H9 (cell line): Measurements from ENCODE around the gene COL11A1. TPM values are rescaled to one million over a fixed set of nuclear protein-coding genes. Genes with fewer than 3 reads are reported as not detected.

ENCODE experiments used
- DNase-seq: peaks from one replicate; pipeline ENCODE4 v3.0.0-alpha.2; 2017
- H2AFZ ChIP-seq: one replicate; pipeline ENCODE4 v1.6.1; 2013; ENCODE audit warnings: mild to moderate bottlenecking, low read length, control low read depth, moderate library complexity
- H2AK5ac ChIP-seq: 2 replicates; pipeline ENCODE4 v1.6.1; 2013; ENCODE audit warnings: low read length, control low read depth, mixed read lengths; ENCODE audit not compliant: insufficient read length
- H2BK120ac ChIP-seq: one replicate; pipeline ENCODE4 v1.6.1; 2013; ENCODE audit warnings: low read depth, mild to moderate bottlenecking, low read length, control low read depth, inconsistent platforms; ENCODE audit not compliant: poor library complexity, severe bottlenecking
- H2BK12ac ChIP-seq: 2 replicates; pipeline ENCODE4 v1.6.1; 2013; ENCODE audit warnings: low read length, control low read depth, mixed read lengths, low read depth; ENCODE audit not compliant: insufficient read length
- H2BK15ac ChIP-seq: 2 replicates; pipeline ENCODE4 v1.6.1; 2013; ENCODE audit warnings: low read depth, low read length, control low read depth
- H2BK20ac ChIP-seq: one replicate; pipeline ENCODE4 v1.6.1; 2013; ENCODE audit warnings: low read depth, mild to moderate bottlenecking, low read length, control low read depth, inconsistent platforms; ENCODE audit not compliant: poor library complexity, severe bottlenecking
- H2BK5ac ChIP-seq: 2 replicates; pipeline ENCODE4 v1.6.1; 2013; ENCODE audit warnings: low read length, control low read depth, mixed read lengths; ENCODE audit not compliant: insufficient read length
- H3K14ac ChIP-seq: 2 replicates; pipeline ENCODE4 v1.6.1; 2013; ENCODE audit warnings: low read length, control low read depth; ENCODE audit not compliant: insufficient read depth
- H3K18ac ChIP-seq: 2 replicates; pipeline ENCODE4 v1.6.1; 2013; ENCODE audit warnings: low read depth, mild to moderate bottlenecking, mixed read lengths, low read length, control low read depth; ENCODE audit not compliant: insufficient read length
- H3K23ac ChIP-seq: 2 replicates; pipeline ENCODE4 v1.6.1; 2013; ENCODE audit warnings: low read length, control low read depth, mixed read lengths, low read depth; ENCODE audit not compliant: insufficient read length
- H3K23me2 ChIP-seq: 2 replicates; pipeline ENCODE4 v1.6.1; 2013; ENCODE audit warnings: low read depth, mild to moderate bottlenecking, mixed read lengths, low read length, control low read depth; ENCODE audit not compliant: insufficient read length, poor library complexity, severe bottlenecking
- H3K27ac ChIP-seq: 2 replicates; pipeline ENCODE4 v1.5.1; 2013; ENCODE audit warnings: low read length, control low read depth, mixed read lengths, low read depth; ENCODE audit not compliant: insufficient read length
- H3K27me3 ChIP-seq: 2 replicates; pipeline ENCODE4 v1.6.1; 2013; ENCODE audit warnings: low read length, control low read depth, inconsistent platforms; ENCODE audit not compliant: insufficient read depth
- H3K4ac ChIP-seq: 2 replicates; pipeline ENCODE4 v1.6.1; 2013; ENCODE audit warnings: low read depth, mild to moderate bottlenecking, control low read depth, inconsistent platforms, low read length, moderate library complexity
- H3K4me1 ChIP-seq: 2 replicates; pipeline ENCODE4 v1.6.1; 2013; ENCODE audit warnings: low read length, control low read depth, inconsistent platforms; ENCODE audit not compliant: insufficient read depth
- H3K4me2 ChIP-seq: 2 replicates; pipeline ENCODE4 v1.6.1; 2013; ENCODE audit warnings: low read length, control low read depth, mixed read lengths; ENCODE audit not compliant: insufficient read length, insufficient read depth
- H3K56ac ChIP-seq: 2 replicates; pipeline ENCODE4 v1.6.1; 2013; ENCODE audit warnings: low read depth, mild to moderate bottlenecking, mixed read lengths, low read length, control low read depth; ENCODE audit not compliant: insufficient read length
- H3K79me1 ChIP-seq: 2 replicates; pipeline ENCODE4 v1.6.1; 2013; ENCODE audit warnings: low read depth, mild to moderate bottlenecking, moderate library complexity, low read length, control low read depth, inconsistent platforms; ENCODE audit not compliant: insufficient read depth, poor library complexity, severe bottlenecking
- H3K79me2 ChIP-seq: 2 replicates; pipeline ENCODE4 v1.6.1; 2013; ENCODE audit warnings: low read length, control low read depth, inconsistent platforms; ENCODE audit not compliant: insufficient read depth
- H3K9ac ChIP-seq: 2 replicates; pipeline ENCODE4 v1.6.1; 2013; ENCODE audit warnings: low read length, control low read depth, mixed read lengths; ENCODE audit not compliant: insufficient read length; ENCODE audit errors: extremely low read depth
- H3K9me3 ChIP-seq: one replicate; pipeline ENCODE4 v1.6.1; 2013; ENCODE audit warnings: low read depth, low read length, inconsistent platforms; ENCODE audit not compliant: control insufficient read depth
- H3T11ph ChIP-seq: one replicate; pipeline ENCODE4 v1.6.1; 2013; ENCODE audit warnings: mild to moderate bottlenecking, low read length, control low read depth, inconsistent platforms
- H4K20me1 ChIP-seq: one replicate; pipeline ENCODE4 v1.6.1; 2013; ENCODE audit not compliant: control insufficient read depth, insufficient read length, insufficient read depth
- H4K5ac ChIP-seq: 2 replicates; pipeline ENCODE4 v1.6.1; 2013; ENCODE audit warnings: low read depth, mild to moderate bottlenecking, mixed read lengths, low read length, control low read depth; ENCODE audit not compliant: insufficient read length
- H4K8ac ChIP-seq: replicated peaks from 2 replicates; pipeline ENCODE4 v1.6.1; 2013; ENCODE audit warnings: low read length, control low read depth, mixed read lengths, low read depth; ENCODE audit not compliant: insufficient read length
- H4K91ac ChIP-seq: 2 replicates; pipeline ENCODE4 v1.6.1; 2013; ENCODE audit warnings: low read depth, mild to moderate bottlenecking, moderate library complexity, mixed read lengths, low read length, control low read depth; ENCODE audit not compliant: insufficient read length
- H3K27ac Mint-ChIP-seq, 3 experiments: 2 replicates in 2 of 3; 3 replicates in 1 of 3; pipeline ENCODE4 v1.8.0; 2020 to 2021; ENCODE audit warnings: mixed read lengths in 3 of 3, mild to moderate bottlenecking in 1 of 3, moderate library complexity in 1 of 3
- H3K27me3 Mint-ChIP-seq: 2 replicates; pipeline ENCODE4 v1.8.0; 2021; ENCODE audit warnings: low read depth, mild to moderate bottlenecking, moderate library complexity, mixed read lengths
- H3K36me3 Mint-ChIP-seq, 3 experiments: 2 replicates in 2 of 3; 3 replicates in 1 of 3; pipeline ENCODE4 v1.8.0; 2020 to 2021; ENCODE audit warnings: low read depth in 3 of 3, mixed read lengths in 3 of 3; ENCODE audit not compliant: insufficient read depth in 1 of 3
- H3K4me1 Mint-ChIP-seq, 2 experiments: 2 replicates each; pipeline ENCODE4 v1.8.0; 2020; ENCODE audit warnings: mixed read lengths in 2 of 2
- H3K4me3 Mint-ChIP-seq, 2 experiments: 2 replicates in 1 of 2; 3 replicates in 1 of 2; pipeline ENCODE4 v1.8.0; 2020 to 2021; ENCODE audit warnings: mild to moderate bottlenecking in 2 of 2, mixed read lengths in 2 of 2, moderate library complexity in 1 of 2
- H3K9me3 Mint-ChIP-seq, 2 experiments: 2 replicates in 1 of 2; 3 replicates in 1 of 2; pipeline ENCODE4 v1.8.0; 2020; ENCODE audit warnings: mild to moderate bottlenecking in 2 of 2, mixed read lengths in 2 of 2, moderate library complexity in 1 of 2
- WGBS: extraction: QIAGEN DNeasy Blood & Tissue Kit; methylation state at CpG from one replicate; pipeline ENCODE4 v1.1.7; 2013; ENCODE audit warnings: missing lambda C conversion rate, low lambda C conversion rate, mixed read lengths; ENCODE audit not compliant: insufficient read length; ENCODE audit errors: extremely low coverage; 5-methylcytosine and 5-hydroxymethylcytosine counted together
- total RNA-seq: library from RNA; stranded (reverse); gene quantifications from 2 replicates; pipeline ENCODE4 v1.2.1, GENCODE V29; 2021
- TF ChIP-seq, protein P1 (sequence below): fragments of 200-600 bp; sonication (generic); conservative IDR thresholded peaks from 3 replicates; pipeline ENCODE4 v1.8.0; 2021; ENCODE audit warnings: antibody characterized with exemption, mild to moderate bottlenecking

Gene COL11A1
- total RNA-seq, 1 experiment from 2014 or later = 7.5 TPM

GRCh38 chr1:103125219-103125618 lies 16.9 kb upstream of the COL11A1 start:
- TF ChIP-seq, protein P1, sequence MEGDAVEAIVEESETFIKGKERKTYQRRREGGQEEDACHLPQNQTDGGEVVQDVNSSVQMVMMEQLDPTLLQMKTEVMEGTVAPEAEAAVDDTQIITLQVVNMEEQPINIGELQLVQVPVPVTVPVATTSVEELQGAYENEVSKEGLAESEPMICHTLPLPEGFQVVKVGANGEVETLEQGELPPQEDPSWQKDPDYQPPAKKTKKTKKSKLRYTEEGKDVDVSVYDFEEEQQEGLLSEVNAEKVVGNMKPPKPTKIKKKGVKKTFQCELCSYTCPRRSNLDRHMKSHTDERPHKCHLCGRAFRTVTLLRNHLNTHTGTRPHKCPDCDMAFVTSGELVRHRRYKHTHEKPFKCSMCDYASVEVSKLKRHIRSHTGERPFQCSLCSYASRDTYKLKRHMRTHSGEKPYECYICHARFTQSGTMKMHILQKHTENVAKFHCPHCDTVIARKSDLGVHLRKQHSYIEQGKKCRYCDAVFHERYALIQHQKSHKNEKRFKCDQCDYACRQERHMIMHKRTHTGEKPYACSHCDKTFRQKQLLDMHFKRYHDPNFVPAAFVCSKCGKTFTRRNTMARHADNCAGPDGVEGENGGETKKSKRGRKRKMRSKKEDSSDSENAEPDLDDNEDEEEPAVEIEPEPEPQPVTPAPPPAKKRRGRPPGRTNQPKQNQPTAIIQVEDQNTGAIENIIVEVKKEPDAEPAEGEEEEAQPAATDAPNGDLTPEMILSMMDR = no peak
- Histone ChIP-seq H2BK5ac (no peak overlapping the region), H2AFZ (no peak overlapping the region), H3K14ac (no peak overlapping the region), H4K5ac (no peak overlapping the region), H4K20me1 (no peaks in the 10 kb centered on the region), H3K79me1 (no peaks in the 10 kb centered on the region), H3K27me3 (no peaks in the 10 kb centered on the region), H3K79me2 (no peaks in the 10 kb centered on the region), H3K4me2 (no peak overlapping the region), H2BK120ac (no peak overlapping the region), H2BK12ac (no peak overlapping the region), H3K4ac (no peak overlapping the region), H3K27ac (no peak overlapping the region), H3K9ac (no peak overlapping the region), H4K8ac (no peak overlapping the region), H3T11ph (no peak overlapping the region), H3K9me3 (no peaks in the 10 kb centered on the region), H2AK5ac (no peak overlapping the region), H3K56ac (no peak overlapping the region), H3K23ac (no peak overlapping the region), H2BK20ac (no peak overlapping the region), H3K4me1 (no peaks in the 10 kb centered on the region), H4K91ac (no peak overlapping the region), H2BK15ac (no peak overlapping the region), H3K23me2 (no peaks in the 10 kb centered on the region), H3K18ac (no peak overlapping the region)
- no CpG with 5 or more reads among the region's 2 CpGs for WGBS
- Mint-ChIP-seq H3K4me3 (no peak overlapping the region), H3K36me3 (peaks cover 0 to 7% (median 0%) of the 10 kb centered on the region in 3 experiments; a peak in 2 of 7 replicates), H3K27ac (no peak overlapping the region), H3K9me3 (peaks cover 0 to 9% of the 10 kb centered on the region in 2 experiments; a peak in 1 of 5 replicates), H3K4me1 (no peaks in the 10 kb centered on the region; a peak in 1 of 4 replicates), H3K27me3 (no peaks in the 10 kb centered on the region)
- DNase-seq = no peak
